CD14-positive monocyte (primary cell): ENCODE results near the gene SYNE1. TPM values are rescaled to one million over a fixed set of nuclear protein-coding genes. Genes with fewer than 3 reads are reported as not detected.

Source experiments
- DNase-seq, 3 donors: peaks; one replicate each; pipeline ENCODE4 v3.0.0-alpha.2; 2011 to 2022
- H2AFZ ChIP-seq: 2 replicates; pipeline ENCODE4 v1.6.0; 2012; ENCODE audit warnings: mild to moderate bottlenecking, low read depth, low read length, inconsistent platforms; ENCODE audit not compliant: insufficient read depth, poor library complexity, severe bottlenecking
- H3K27ac ChIP-seq, 2 donors: 1 replicate in 1 of 2; 2 replicates in 1 of 2; pipeline ENCODE4 v1.5.1; 2012 to 2013; ENCODE audit warnings: low read length in 2 of 2, control low read depth in 1 of 2, inconsistent platforms in 1 of 2, low read depth in 1 of 2, mild to moderate bottlenecking in 1 of 2
- H3K27me3 ChIP-seq, 2 donors: one replicate each; pipeline versions ENCODE4 v1.6.0 to v1.6.1; 2011 to 2013; ENCODE audit warnings: low read length in 2 of 2; ENCODE audit not compliant: control insufficient read depth in 2 of 2, insufficient read depth in 2 of 2
- H3K36me3 ChIP-seq, 2 donors: replicated peaks in 1 of 2; 1 replicate in 1 of 2; 2 replicates in 1 of 2; pipeline versions ENCODE4 v1.5.1 to v1.6.1; 2012 to 2013; ENCODE audit warnings: low read length in 2 of 2, control low read depth in 1 of 2, inconsistent platforms in 1 of 2, mild to moderate bottlenecking in 1 of 2; ENCODE audit not compliant: insufficient read depth in 2 of 2, control insufficient read depth in 1 of 2
- H3K4me1 ChIP-seq, 2 donors: 1 replicate in 1 of 2; 2 replicates in 1 of 2; pipeline versions ENCODE4 v1.5.1 to v1.6.1; 2012 to 2013; ENCODE audit warnings: low read length in 2 of 2, control low read depth in 1 of 2, inconsistent platforms in 1 of 2, mild to moderate bottlenecking in 1 of 2, moderate library complexity in 1 of 2; ENCODE audit not compliant: insufficient read depth in 2 of 2, control insufficient read depth in 1 of 2
- H3K4me2 ChIP-seq: replicated peaks from 2 replicates; pipeline ENCODE3; 2012; ENCODE audit warnings: low read length, moderate library complexity, mild to moderate bottlenecking; ENCODE audit not compliant: poor library complexity, severe bottlenecking; ENCODE audit errors: extremely low read depth
- H3K4me3 ChIP-seq, 3 experiments: fragments of 200-600 bp in 1 of 3; sonication (generic) in 1 of 3; replicated peaks in 1 of 3; 1 replicate in 2 of 3; 2 replicates in 1 of 3; pipeline ENCODE4 v1.5.1; 2011 to 2013; ENCODE audit warnings: low read length in 3 of 3, mild to moderate bottlenecking in 3 of 3, control low read depth in 2 of 3, low read depth in 2 of 3, inconsistent platforms in 1 of 3, moderate library complexity in 1 of 3
- H3K79me2 ChIP-seq: 2 replicates; pipeline ENCODE4 v1.6.0; 2012; ENCODE audit warnings: mild to moderate bottlenecking, control low read depth, inconsistent platforms, low read length, moderate library complexity; ENCODE audit not compliant: insufficient read depth
- H3K9ac ChIP-seq: 2 replicates; pipeline ENCODE4 v1.6.0; 2017; ENCODE audit warnings: low read length, mild to moderate bottlenecking; ENCODE audit not compliant: insufficient read depth, poor library complexity, severe bottlenecking
- H3K9me3 ChIP-seq, 2 donors: replicated peaks in 1 of 2; 1 replicate in 1 of 2; 2 replicates in 1 of 2; pipeline versions ENCODE4 v1.5.1 to v1.6.1; 2012 to 2013; ENCODE audit warnings: low read length in 2 of 2, control low read depth in 1 of 2; ENCODE audit not compliant: control insufficient read depth in 1 of 2, insufficient read depth in 1 of 2
- H4K20me1 ChIP-seq: 2 replicates; pipeline ENCODE4 v1.6.0; 2012; ENCODE audit warnings: mild to moderate bottlenecking, low read length, control low read depth, moderate library complexity; ENCODE audit not compliant: insufficient read depth
- H3K27ac Mint-ChIP-seq, 7 donors: one replicate each; pipeline ENCODE4 v1.8.0; 2020; ENCODE audit warnings: mild to moderate bottlenecking in 7 of 7, mixed read lengths in 7 of 7, moderate library complexity in 6 of 7, inconsistent platforms in 2 of 7
- H3K27me3 Mint-ChIP-seq, 3 donors: one replicate each; pipeline ENCODE4 v1.8.0; 2021 to 2022; ENCODE audit warnings: low read depth in 3 of 3, mild to moderate bottlenecking in 3 of 3, mixed read lengths in 3 of 3, moderate library complexity in 3 of 3, inconsistent platforms in 1 of 3
- H3K36me3 Mint-ChIP-seq, 2 donors: one replicate each; pipeline ENCODE4 v1.8.0; 2020; ENCODE audit warnings: mixed read lengths in 2 of 2, inconsistent platforms in 1 of 2, mild to moderate bottlenecking in 1 of 2
- H3K4me1 Mint-ChIP-seq: one replicate; pipeline ENCODE4 v1.8.0; 2020; ENCODE audit warnings: mild to moderate bottlenecking, mixed read lengths
- H3K4me3 Mint-ChIP-seq, 2 donors: one replicate each; pipeline ENCODE4 v1.8.0; 2020; ENCODE audit warnings: mild to moderate bottlenecking in 2 of 2, mixed read lengths in 2 of 2, moderate library complexity in 1 of 2
- H3K9me3 Mint-ChIP-seq, 7 donors: one replicate each; pipeline ENCODE4 v1.8.0; 2020 to 2022; ENCODE audit warnings: mixed read lengths in 7 of 7, mild to moderate bottlenecking in 6 of 7, moderate library complexity in 6 of 7, inconsistent platforms in 2 of 7
- WGBS: methylation state at CpG from one replicate; pipeline ENCODE4 v1.1.5; 2013; ENCODE audit warnings: missing lambda C conversion rate; ENCODE audit not compliant: insufficient coverage; 5-methylcytosine and 5-hydroxymethylcytosine counted together
- intact Hi-C, 2 donors: fragments of 100-400 bp; cut with micrococcal nuclease; formaldehyde crosslinking; loops; one replicate each; pipeline versions ENCODE4 v1.15.0 to v1.15.1; 2023
- polyA plus RNA-seq, 3 donors: library from polyadenylated mRNA; depleted of rRNA in 1 of 3; unstranded in 2 of 3; stranded (reverse) in 1 of 3; fragments of 300-500 nt in 2 of 3; fragments of >200 nt in 1 of 3; fragmentation: Illumina TruSeq in 2 of 3; gene quantifications; 1 replicate in 2 of 3; 2 replicates in 1 of 3; pipeline ENCODE4 v1.2.3, GENCODE V29; 2012 to 2021
- TF ChIP-seq, protein P1 (sequence below): fragments of 200-600 bp; IDR thresholded peaks from one replicate; pipeline ENCODE4 v1.8.0; 2022; ENCODE audit warnings: antibody characterized with exemption, mild to moderate bottlenecking

Gene SYNE1
- polyA plus RNA-seq, 3 donors, result 3.7 to 24.5 (median 8.1) TPM

DNA sequence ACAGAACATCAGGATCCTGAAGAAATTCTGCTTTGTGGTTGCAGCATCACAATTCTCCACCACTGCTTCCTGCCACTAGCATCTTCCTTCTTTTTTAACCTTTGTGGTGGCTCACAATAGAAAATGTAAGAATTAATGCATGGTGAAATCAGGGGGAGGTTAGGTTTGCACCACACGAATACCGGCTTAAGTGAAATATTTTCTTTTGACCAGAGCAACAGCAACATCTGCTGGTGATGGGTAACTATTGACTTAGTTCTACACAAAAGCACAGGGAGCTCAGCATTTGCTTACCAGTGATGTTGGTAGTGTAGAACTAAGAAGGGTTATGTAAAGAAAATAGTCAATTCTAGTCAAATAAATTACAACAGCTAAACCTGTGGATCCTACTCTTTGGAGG is 280.5 kb downstream of the SYNE1 start:
- Histone ChIP-seq H3K4me2 (no peak overlapping the region), H4K20me1 (no peaks in the 10 kb centered on the region), H3K9ac (no peak overlapping the region), H3K27me3 (no peaks in the 10 kb centered on the region), H3K9me3 (no peaks in the 10 kb centered on the region), H2AFZ (no peak overlapping the region), H3K27ac (no peak overlapping the region), H3K4me3 (no peak overlapping the region), H3K4me1 (no peaks in the 10 kb centered on the region), H3K79me2 (no peaks in the 10 kb centered on the region), H3K36me3 (peaks cover 0 to 37% of the 10 kb centered on the region in 2 donors)
- peak; percentile 4 to 30 (median 5) for DNase-seq
- Mint-ChIP-seq H3K36me3 (peaks cover 28 to 35% of the 10 kb centered on the region in 2 donors), H3K27me3 (no peaks in the 10 kb centered on the region), H3K4me1 (peaks cover 3% of the 10 kb centered on the region), H3K4me3 (no peak overlapping the region), H3K27ac (no peak overlapping the region), H3K9me3 (no peaks in the 10 kb centered on the region)
- no CpG with 5 or more reads among the region's 2 CpGs for WGBS
- intact Hi-C loops, result no loop called here
- TF ChIP-seq, protein P1, sequence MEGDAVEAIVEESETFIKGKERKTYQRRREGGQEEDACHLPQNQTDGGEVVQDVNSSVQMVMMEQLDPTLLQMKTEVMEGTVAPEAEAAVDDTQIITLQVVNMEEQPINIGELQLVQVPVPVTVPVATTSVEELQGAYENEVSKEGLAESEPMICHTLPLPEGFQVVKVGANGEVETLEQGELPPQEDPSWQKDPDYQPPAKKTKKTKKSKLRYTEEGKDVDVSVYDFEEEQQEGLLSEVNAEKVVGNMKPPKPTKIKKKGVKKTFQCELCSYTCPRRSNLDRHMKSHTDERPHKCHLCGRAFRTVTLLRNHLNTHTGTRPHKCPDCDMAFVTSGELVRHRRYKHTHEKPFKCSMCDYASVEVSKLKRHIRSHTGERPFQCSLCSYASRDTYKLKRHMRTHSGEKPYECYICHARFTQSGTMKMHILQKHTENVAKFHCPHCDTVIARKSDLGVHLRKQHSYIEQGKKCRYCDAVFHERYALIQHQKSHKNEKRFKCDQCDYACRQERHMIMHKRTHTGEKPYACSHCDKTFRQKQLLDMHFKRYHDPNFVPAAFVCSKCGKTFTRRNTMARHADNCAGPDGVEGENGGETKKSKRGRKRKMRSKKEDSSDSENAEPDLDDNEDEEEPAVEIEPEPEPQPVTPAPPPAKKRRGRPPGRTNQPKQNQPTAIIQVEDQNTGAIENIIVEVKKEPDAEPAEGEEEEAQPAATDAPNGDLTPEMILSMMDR, result peak; percentile 39

DNA sequence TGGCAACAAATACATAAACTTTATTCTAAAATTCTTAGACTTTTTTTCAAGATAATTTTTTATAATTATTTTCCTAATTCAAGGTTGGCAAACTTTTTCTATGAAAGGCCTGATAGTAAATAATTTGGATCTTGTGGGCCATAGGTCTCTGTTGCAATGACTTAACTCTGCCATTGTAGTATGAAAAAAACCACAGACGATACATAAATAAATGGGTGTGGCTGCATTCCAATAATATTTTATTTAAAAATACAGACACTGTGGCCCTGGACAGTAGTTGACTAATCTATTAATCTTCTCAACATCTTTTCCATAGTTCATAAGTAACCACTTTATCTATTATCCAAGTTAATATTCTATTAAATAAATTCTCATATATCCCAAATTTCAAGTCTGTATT is 281.1 kb downstream of the SYNE1 start:
- Histone ChIP-seq H3K79me2 (no peaks in the 10 kb centered on the region), H3K4me1 (no peaks in the 10 kb centered on the region), H3K27ac (no peak overlapping the region), H3K9ac (no peak overlapping the region), H3K4me2 (no peak overlapping the region), H3K36me3 (peaks cover 0 to 40% of the 10 kb centered on the region in 2 donors), H3K4me3 (no peak overlapping the region), H2AFZ (no peak overlapping the region), H3K27me3 (no peaks in the 10 kb centered on the region), H4K20me1 (no peaks in the 10 kb centered on the region), H3K9me3 (no peaks in the 10 kb centered on the region)
- Mint-ChIP-seq H3K4me3 (no peak overlapping the region), H3K27me3 (no peaks in the 10 kb centered on the region), H3K9me3 (no peaks in the 10 kb centered on the region), H3K27ac (no peak overlapping the region), H3K36me3 (peaks cover 29 to 36% of the 10 kb centered on the region in 2 donors), H3K4me1 (peaks cover 3% of the 10 kb centered on the region)
- DNase-seq, result no peak
- intact Hi-C loops, result no loop called here
- TF ChIP-seq, protein P1, result no peak
- WGBS, result no CpG with 5 or more reads among the region's 1 CpG
